Large intestine (tissue), 3 donors: Measurements from ENCODE around the gene LCE6A. TPM values are rescaled to one million over a fixed set of nuclear protein-coding genes. Genes with fewer than 3 reads are reported as not detected.

Experiments
- DNase-seq, 2 donors: peaks; one replicate each; pipeline versions ENCODE4 v3.0.0 to v3.0.0-alpha.2; 2013
- H3K27ac ChIP-seq: one replicate; pipeline ENCODE4 v1.5.1; 2013; ENCODE audit warnings: low read length
- H3K27me3 ChIP-seq: 2 replicates; pipeline ENCODE4 v1.6.1; 2013; ENCODE audit warnings: low read length; ENCODE audit not compliant: control insufficient read depth, insufficient read depth
- H3K36me3 ChIP-seq: 2 replicates; pipeline ENCODE4 v1.6.1; 2013; ENCODE audit warnings: low read length; ENCODE audit not compliant: control insufficient read depth, insufficient read depth
- H3K4me1 ChIP-seq: one replicate; pipeline ENCODE4 v1.6.1; 2013; ENCODE audit warnings: low read length; ENCODE audit not compliant: control insufficient read depth, insufficient read depth
- H3K4me3 ChIP-seq: one replicate; pipeline ENCODE4 v1.5.1; 2013; ENCODE audit warnings: low read length
- H3K9me3 ChIP-seq: one replicate; pipeline ENCODE4 v1.6.1; 2013; ENCODE audit warnings: mild to moderate bottlenecking, low read depth, low read length, moderate library complexity; ENCODE audit not compliant: control insufficient read depth
- WGBS: methylation state at CpG from one replicate; pipeline ENCODE4 v1.1.5; 2013; ENCODE audit warnings: low lambda C conversion rate; ENCODE audit not compliant: insufficient coverage; 5-methylcytosine and 5-hydroxymethylcytosine counted together
- polyA plus RNA-seq: library from polyadenylated mRNA; unstranded; fragments of 120-200 nt; gene quantifications from one replicate; pipeline ENCODE4 v1.2.1, GENCODE V29; 2013

Gene LCE6A
- polyA plus RNA-seq, 1 donor = not detected

DNA sequence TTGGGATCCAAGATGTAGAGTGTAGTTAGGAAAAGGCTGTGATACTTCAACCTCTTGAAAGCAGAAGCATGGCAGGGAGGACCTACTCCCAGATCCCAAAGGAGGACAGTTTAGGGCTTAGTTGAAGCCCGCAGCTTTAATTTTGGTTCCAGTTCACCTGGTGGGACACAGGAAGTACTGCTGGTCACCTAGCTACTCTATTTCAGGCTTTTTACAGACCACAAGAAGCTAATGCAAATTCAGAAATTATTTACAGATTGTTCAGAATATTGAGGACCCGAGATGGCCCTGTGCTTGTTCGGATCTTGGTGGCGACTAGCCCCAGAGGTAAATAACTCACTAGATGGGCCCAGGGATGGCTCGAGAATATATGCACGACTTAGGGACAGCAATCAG is 29.1 kb downstream of the LCE6A start:
- no peaks in the 10 kb centered on the region for H3K9me3 ChIP-seq
- H3K27ac ChIP-seq = no peak overlapping the region
- no peak overlapping the region for H3K4me3 ChIP-seq
- H3K36me3 ChIP-seq = no peaks in the 10 kb centered on the region
- no CpG with 5 or more reads among the region's 6 CpGs for WGBS
- H3K27me3 ChIP-seq = peaks cover 4% of the 10 kb centered on the region
- DNase-seq = no peak
- no peaks in the 10 kb centered on the region for H3K4me1 ChIP-seq

DNA sequence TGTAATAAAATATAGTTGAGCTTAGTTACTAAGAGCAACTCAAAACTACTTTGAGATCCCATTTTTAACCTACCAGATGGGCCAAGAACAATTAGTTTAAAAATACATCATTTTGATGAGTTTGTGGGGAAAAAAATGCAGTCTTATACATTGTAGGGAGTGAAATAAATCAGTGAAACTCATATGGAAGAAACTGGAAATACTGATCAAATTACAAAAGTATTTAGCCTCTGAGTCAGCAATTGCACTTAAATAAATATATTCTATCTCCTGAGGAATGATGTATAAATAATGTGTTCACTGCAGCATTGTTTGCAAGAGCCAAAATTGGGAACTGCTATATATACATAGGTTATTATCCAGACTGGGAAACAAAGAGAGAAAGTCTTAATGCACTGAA is 30.8 kb downstream of the LCE6A start:
- H3K4me3 ChIP-seq = no peak overlapping the region
- H3K36me3 ChIP-seq = no peaks in the 10 kb centered on the region
- no peaks in the 10 kb centered on the region for H3K9me3 ChIP-seq
- peaks cover 4% of the 10 kb centered on the region for H3K27me3 ChIP-seq
- no peak for DNase-seq
- H3K27ac ChIP-seq = no peak overlapping the region
- H3K4me1 ChIP-seq = no peaks in the 10 kb centered on the region

DNA sequence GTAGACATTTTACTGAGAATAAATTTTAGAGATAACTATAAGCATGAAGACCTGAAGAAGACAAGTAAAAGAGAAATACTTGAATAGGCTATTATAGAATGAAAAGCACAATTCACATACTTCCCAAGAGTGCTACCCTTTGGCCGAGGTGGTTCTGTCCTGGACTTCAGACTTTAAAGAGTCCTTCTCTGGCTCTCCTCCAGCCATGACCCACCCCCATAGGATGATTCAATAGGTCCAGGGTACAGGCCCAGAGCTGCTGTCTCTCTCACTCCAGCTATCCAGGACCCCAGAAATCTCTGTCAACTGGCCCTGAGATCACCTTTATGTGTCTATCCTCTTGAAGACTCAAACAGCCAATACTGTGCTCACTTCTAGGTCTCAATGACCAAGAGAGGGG is 34.2 kb downstream of the LCE6A start:
- Histone ChIP-seq H3K9me3 (no peaks in the 10 kb centered on the region), H3K4me1 (no peaks in the 10 kb centered on the region), H3K36me3 (no peaks in the 10 kb centered on the region), H3K4me3 (no peak overlapping the region), H3K27ac (no peak overlapping the region), H3K27me3 (peaks cover 4% of the 10 kb centered on the region)
- no CpG with 5 or more reads among the region's 1 CpG for WGBS
- peak in 1 of 2 donors; percentile 10 for DNase-seq

DNA sequence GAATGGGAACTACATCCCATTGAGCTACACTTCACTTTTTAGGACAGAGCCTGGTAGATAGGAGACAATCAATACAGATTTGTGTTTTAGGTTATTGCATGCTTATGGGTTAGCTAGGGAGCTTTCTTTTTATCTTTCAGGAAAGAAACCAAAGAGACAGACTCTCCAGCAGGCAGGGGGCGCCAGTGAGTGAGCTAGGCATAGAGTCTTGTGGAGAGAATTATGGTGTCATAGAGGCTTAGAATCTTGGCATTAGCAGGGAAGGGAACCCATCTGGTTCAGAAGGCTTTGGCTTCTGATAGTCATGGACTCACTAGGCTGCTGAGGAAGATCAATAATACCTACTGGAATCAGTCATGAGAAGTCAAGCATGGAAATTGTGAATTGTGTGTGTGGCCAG is 35.4 kb downstream of the LCE6A start, which contains the start of gene SMCP:
Gene SMCP (plus strand): TSS at position 281 of the 400 bp plus-strand sequence. CDS start 6,101 bp downstream, outside the sequence.
- no CpG with 5 or more reads among the region's 1 CpG for WGBS
- Histone ChIP-seq H3K36me3 (no peaks in the 10 kb centered on the region), H3K27ac (no peak within 1 kb of the TSS), H3K4me3 (no peak within 1 kb of the TSS), H3K4me1 (no peaks in the 10 kb centered on the region), H3K9me3 (no peaks in the 10 kb centered on the region), H3K27me3 (no peaks in the 10 kb centered on the region)
- no peak for DNase-seq

DNA sequence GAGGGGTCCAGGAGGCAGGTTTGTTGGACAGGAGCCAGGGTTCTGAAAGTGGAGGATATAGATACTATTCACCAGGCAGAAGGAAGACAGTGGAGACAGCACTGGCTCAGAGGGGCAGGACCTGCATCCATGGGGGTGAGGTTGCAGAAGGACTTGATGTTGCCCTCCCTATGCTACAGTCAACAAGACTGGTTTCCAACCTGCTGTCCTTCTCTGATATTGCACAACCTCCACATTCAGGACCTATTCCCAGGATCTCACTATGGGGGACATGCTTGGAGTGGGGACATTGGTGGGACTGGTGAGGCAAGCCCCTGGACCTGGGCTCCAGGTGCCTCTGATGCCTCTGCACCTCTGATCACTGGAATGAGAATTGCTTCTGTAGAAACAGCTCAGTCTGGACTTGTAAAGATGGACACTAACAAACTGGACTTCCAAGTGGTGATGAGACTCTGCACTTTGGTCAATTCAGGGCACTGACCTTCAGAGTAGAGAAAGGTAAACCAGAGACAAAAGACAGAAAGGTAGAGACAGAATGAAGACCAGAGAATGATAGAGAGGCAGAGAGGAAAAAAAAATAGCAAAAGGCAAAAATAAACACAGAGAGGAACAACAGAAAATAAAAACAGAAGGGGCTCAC is 37.0 kb downstream of the LCE6A start:
- H3K4me3 ChIP-seq = no peak overlapping the region
- no peaks in the 10 kb centered on the region for H3K9me3 ChIP-seq
- no peaks in the 10 kb centered on the region for H3K27me3 ChIP-seq
- H3K36me3 ChIP-seq = no peaks in the 10 kb centered on the region
- no peak overlapping the region for H3K27ac ChIP-seq
- no peaks in the 10 kb centered on the region for H3K4me1 ChIP-seq
- no peak for DNase-seq

DNA sequence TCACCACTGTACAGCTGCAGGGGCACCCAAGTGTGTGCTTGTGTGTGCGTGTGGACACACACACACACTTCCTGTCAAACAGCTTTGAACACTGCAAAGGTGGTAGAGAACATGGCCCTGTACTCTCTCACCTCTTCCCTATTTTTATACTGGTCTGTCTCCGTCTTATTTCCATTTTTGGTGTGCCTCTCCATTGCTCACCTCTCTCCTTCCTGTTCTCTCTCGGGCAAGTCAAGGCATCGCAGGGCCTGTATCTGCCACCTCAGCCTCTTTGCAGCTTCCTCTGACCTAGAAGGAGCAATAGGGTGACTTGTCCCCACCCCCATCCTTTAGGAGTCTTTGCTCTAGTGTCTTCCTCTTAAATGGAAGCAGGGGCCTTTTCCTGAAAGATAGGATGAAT is 37.7 kb downstream of the LCE6A start:
- H3K27ac ChIP-seq = no peak overlapping the region
- no peaks in the 10 kb centered on the region for H3K9me3 ChIP-seq
- no peaks in the 10 kb centered on the region for H3K36me3 ChIP-seq
- no peak for DNase-seq
- H3K4me3 ChIP-seq = no peak overlapping the region
- H3K27me3 ChIP-seq = no peaks in the 10 kb centered on the region
- WGBS = 100% methylated on average over 2 of the region's 4 CpGs
- H3K4me1 ChIP-seq = no peaks in the 10 kb centered on the region

DNA sequence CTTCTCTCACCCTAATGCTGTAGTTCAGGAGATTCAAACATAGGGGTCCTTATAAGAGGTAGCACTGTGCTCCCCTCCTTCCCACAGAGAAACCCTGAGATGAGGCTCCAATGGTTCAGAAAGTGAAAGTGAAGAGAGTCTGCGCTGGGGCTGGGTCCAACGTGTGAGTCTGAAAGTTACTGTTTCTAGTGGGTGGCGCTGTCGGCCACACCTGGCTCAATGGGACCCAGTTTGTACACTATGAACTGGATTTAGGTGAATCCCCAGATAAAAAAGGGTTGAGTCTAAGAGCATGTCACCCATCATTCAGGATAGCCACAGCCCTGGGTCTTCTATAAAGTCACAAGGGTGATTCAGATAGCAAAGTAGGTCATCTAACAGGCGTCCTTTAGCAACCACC is 38.3 kb downstream of the LCE6A start:
- no peaks in the 10 kb centered on the region for H3K36me3 ChIP-seq
- no peaks in the 10 kb centered on the region for H3K9me3 ChIP-seq
- no peak overlapping the region for H3K4me3 ChIP-seq
- no peak overlapping the region for H3K27ac ChIP-seq
- H3K4me1 ChIP-seq = no peaks in the 10 kb centered on the region
- no CpG with 5 or more reads among the region's 5 CpGs for WGBS
- H3K27me3 ChIP-seq = no peaks in the 10 kb centered on the region
- no peak for DNase-seq

DNA sequence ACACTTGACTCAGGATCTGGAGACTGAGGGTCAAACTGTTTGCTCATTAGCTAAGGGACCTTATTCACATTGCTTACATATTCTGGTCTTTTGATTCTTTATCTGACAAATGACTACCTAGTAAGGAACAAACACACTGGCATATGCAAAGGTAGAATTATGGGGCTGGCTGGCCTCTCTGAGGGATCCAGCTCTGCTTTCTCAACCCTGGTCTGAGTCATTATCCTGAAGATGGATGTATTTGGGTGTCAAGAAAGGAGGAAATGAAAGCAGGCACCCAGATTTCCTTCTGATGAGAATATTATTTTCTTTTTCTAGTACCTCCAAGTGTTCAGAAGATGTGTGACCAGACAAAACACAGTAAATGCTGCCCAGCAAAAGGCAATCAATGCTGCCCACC is 41.4 kb downstream of the LCE6A start:
- Histone ChIP-seq H3K4me3 (no peak overlapping the region), H3K4me1 (no peaks in the 10 kb centered on the region), H3K9me3 (no peaks in the 10 kb centered on the region), H3K36me3 (no peaks in the 10 kb centered on the region), H3K27ac (no peak overlapping the region), H3K27me3 (no peaks in the 10 kb centered on the region)
- DNase-seq = no peak

DNA sequence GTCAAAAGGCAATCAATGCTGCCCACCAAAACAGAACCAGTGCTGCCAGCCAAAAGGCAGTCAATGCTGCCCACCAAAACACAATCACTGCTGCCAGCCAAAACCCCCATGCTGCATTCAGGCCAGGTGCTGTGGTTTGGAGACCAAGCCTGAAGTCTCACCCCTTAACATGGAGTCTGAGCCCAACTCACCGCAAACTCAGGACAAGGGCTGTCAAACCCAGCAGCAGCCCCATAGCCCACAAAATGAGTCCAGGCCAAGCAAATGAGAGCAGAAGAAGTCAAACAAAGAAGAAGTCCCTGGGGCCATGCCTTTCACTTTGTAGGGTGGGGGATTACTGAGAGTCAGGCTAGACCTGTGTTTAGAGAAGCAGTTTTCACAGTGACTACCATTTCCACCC is 41.9 kb downstream of the LCE6A start:
- Histone ChIP-seq H3K27ac (no peak overlapping the region), H3K9me3 (no peaks in the 10 kb centered on the region), H3K4me3 (no peak overlapping the region), H3K36me3 (no peaks in the 10 kb centered on the region), H3K4me1 (no peaks in the 10 kb centered on the region), H3K27me3 (no peaks in the 10 kb centered on the region)
- DNase-seq = no peak
- no CpG with 5 or more reads among the region's 1 CpG for WGBS

DNA sequence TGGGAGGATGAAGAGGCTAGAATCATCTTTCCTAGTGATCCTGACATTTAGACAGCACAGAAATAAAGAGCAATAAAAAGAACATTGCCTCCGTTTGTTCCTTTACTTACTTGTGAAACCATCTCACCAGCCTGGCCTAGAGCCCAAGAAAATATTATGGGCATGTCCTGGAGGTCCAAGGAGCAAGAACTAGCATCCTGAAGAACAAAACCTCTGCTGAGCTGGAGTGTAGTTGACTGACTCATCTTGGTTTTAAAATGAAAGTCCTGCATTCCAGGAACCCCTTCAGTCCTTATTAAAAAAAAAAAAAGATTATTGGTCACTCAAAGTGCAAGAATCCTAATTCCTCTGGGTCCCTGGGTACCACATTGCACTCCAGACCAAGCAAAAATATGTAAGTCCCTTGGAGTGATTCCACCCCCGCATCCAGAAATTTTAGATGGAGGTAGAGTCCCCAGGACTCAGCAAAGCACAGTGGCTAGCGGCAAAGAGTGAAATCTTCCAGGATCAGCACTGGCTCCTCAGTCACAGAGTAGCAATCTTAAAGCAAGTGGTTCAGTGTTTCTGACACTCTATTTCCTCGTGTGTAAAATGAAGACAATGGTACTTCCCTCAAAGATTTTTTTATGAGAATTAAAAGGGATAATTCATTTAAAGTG is 42.4 kb downstream of the LCE6A start:
- 60% methylated on average over 1 of the region's 4 CpGs for WGBS

DNA sequence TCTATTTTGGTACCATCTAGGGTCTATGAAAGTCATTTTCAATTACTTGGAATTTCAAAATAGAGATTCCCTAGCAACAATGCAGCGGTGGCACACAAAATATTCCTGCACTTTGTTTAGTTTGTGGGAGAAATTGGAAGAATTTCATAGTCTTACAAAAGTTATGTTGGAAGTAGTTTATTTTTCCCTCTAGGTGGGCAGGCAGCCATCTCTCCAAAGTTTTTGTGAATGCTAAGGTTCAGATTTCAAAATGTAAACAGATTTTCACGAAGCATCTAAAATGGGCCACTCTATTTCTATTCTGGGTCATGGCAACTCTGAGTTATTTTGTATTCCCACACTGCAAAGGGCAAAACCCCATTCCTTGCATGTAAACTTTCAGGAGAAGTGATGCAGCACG is 43.4 kb downstream of the LCE6A start:
- Histone ChIP-seq H3K36me3 (no peaks in the 10 kb centered on the region), H3K27me3 (no peaks in the 10 kb centered on the region), H3K9me3 (no peaks in the 10 kb centered on the region), H3K4me1 (no peaks in the 10 kb centered on the region), H3K27ac (no peak overlapping the region), H3K4me3 (no peak overlapping the region)
- WGBS = 83% methylated on average over 1 of the region's 3 CpGs
- DNase-seq = no peak

More for the DNA sequence above, 42.4 kb downstream of the LCE6A start:
- no peak for DNase-seq
- Histone ChIP-seq H3K27ac (no peak overlapping the region), H3K4me3 (no peak overlapping the region), H3K9me3 (no peaks in the 10 kb centered on the region), H3K36me3 (no peaks in the 10 kb centered on the region), H3K27me3 (no peaks in the 10 kb centered on the region), H3K4me1 (no peaks in the 10 kb centered on the region)
